GM18951 (cell line): Measurements from ENCODE around the gene DISC1.
"Not testable (repeated sequence)": the region's sequence is repeated elsewhere in the genome, so short reads cannot be mapped to it uniquely, and the experiment has no call there.

Source experiments
- POLR2A ChIP-seq: IDR thresholded peaks from 4 replicates; pipeline ENCODE4 v1.6.1; 2011; ENCODE audit warnings: mild to moderate bottlenecking; ENCODE audit not compliant: insufficient read length, insufficient read depth; ENCODE audit errors: extremely low read depth
- in situ Hi-C: fragments of 300-500 bp; cut with MboI; formaldehyde crosslinking; loops from one replicate; pipeline ENCODE4 v1.12.0; 2022; ENCODE audit warnings: low sequenced_read_pairs, mixed read lengths, inconsistent platforms; ENCODE audit not compliant: unreplicated experiment

DISC1 gene

DNA sequence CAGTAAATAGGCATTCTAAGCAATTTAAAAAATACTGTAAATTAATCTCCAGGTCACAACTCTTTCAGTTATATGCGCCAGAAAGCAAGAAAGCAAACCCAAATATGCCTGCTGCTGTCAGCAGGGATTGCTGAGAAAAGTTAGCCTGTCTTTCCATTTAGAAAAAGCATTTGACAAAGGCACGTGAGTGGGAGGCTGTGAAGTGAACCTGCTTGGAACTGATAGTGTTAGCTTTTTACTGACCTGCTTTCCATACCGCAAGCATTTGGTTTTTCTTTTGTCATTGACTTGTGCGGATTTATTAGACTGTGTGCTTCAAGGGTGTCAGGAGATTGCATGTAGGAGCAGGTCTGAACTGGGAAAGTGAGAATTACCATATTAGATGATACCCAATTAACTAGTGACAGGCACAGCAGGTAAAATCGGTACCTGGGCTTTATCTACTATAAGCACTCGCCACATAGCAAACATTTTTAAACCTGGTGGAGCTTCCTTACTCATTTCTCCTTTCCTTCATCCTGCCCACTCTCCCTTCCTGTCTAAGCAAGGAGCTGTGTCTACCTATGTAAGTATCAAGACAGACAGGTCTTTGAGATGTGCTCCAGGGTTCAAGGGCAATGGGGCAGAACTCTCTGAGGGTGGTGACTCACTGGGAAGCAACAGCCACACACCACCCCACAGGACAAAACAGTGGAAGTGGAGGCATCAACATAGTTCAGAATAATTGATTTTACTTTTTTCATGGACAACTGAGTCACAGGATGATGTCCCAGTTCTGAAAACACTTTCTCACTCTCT, 323.9 kb downstream of the DISC1 start:
- TF ChIP-seq POLR2A, result no peak
- in situ Hi-C loops, result no loop called here

DNA sequence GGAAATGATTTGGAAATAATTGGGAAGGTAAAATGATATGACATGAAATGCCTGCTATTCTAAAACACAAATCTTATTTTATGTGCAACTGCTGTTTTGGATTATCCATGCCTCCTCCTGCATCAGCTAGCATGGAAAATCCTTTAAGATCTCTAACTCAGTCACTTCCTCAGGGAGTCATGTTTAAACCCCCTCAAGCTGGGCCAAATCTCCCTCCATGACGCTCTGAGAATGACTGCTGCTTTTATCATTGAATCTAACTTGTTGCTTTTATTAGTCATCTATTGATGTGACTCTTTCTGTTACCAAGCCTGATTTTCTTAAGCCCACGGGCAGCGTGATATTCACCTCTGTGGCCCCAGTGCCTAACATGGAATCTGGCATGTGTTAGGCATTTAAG, 324.8 kb downstream of the DISC1 start:
- TF ChIP-seq POLR2A, result no peak
- in situ Hi-C loops, result no loop called here

DNA sequence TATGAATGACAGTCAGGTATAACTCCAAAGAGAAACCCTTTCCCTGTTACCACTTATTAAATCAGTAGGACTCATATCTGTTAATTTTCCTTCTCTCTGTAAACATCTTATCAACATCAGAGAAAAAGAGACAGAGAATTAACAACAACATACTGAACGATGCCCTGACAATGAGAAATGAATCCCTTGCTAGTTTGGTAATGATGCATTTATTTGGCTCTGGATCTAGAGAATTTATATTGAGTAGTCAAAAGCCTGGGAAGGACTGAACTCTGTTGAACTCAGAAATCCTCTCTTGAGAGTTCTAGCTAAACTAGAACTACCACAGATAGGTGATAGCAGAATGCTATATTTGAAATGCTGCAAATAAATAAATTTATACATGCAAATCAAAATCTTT, 325.6 kb downstream of the DISC1 start:
- in situ Hi-C loops, result no loop called here
- TF ChIP-seq POLR2A, result no peak

DNA sequence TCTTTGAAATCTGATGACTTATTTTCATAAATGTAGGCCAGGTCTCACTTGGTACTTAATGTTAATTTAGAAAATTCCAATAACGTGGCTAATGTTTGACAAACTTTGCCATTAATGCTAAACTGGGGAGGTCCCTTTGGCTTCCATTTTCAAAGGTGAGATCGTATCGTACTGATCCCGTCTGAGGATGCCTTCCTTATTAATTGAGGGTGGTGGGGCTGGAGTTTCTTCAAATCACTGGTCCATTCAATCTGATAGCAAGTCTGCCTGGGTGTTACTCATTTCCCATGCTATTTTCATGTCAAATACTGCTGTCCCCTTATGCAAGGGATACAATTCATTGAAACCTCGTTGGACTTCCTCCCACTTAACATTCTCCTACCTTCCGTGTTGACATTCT, 327.1 kb downstream of the DISC1 start:
- in situ Hi-C loops, result no loop called here
- no peak for TF ChIP-seq POLR2A

DNA sequence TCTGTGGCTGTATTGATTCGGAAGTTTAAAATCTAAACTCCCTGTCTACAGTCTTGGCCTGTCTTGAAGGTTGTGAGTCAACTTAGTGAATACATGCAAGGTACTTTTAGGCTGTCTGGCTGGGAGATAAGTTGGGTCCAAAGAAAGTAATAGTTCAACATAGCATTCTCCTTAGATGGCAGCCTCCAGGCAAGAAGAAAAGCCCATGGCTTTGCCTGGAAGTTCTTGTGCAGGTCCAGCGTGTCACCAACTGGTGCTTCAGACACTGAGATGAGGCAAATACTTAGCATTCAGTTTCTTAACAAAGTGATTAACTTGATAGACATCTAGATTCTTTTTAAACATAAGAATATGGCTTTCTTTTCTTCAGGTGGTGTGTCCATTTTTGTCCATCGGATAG, 328.2 kb downstream of the DISC1 start:
- no peak for TF ChIP-seq POLR2A
- in situ Hi-C loops, result no loop called here

DNA sequence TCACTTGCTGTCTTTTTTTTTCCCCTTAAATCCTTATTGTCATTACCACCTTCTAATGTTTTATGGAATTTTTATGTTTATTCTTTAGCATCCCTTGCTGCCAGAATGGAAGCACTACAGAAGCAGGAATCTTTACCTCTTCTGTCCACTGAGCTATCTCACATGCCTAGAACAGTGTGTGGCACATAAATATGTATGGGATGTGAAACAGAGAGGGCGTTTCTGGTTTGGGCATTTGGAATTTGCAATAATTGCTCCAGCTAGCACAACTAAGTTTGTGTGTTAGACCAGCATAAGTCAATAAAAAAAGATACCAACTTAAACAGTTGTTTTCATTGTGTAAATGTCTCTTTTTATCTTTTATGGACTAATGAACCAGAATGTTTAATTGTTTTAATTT, 330.8 kb downstream of the DISC1 start:
- no peak for TF ChIP-seq POLR2A
- in situ Hi-C loops, result no loop called here

DNA sequence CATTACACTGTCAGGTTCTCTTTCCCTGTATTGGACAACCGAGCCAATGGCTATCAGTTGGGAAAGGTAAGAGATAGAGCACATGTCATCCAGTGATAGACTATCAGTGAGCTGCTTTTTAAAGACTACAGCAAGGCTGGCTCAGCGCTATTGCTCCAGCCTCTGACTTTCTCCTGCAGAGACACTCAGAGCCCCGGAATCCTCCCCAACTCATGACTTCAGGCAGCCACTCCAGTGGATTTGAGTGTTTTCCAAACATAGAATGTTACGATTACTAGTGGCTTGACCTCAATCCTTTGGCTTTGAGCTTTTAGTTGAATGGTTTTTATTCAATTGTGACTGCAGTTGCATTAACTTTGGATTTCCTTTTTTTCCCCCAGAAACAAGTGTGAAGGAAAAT, 331.9 kb downstream of the DISC1 start:
- in situ Hi-C loops, result no loop called here
- no peak for TF ChIP-seq POLR2A

DNA sequence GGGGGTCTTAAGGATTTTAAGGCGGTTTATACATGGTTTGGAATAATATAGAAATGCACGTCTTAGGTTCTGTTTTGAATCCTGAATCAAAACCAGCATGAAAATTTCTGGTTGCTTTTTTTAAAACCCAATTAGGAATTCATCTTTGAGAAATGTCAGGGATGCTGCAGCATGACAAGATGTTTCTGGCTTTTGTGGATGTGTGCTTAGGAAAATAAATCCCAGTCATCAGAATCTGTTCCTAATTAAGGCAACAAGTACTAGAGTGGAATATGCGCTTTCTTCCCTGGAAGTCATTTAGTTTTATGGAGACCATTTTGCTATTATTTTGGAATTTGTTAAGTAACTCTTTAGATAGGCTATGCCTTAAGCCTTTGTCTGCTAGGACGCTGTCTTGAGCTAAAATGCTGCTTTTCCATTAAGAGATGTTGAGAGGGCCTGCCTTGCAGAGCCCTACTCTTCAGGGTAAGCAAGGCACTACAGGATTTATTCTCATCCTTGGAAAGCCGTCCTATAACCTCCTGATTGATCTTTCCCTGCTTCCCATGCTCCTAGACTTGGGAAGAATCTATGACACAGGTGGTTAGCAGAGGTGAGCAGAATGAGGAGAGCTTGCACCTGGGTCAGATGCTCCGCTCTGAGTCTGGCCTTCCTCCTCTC, 332.8 kb downstream of the DISC1 start:
- in situ Hi-C loops, result no loop called here
- TF ChIP-seq POLR2A, result no peak

DNA sequence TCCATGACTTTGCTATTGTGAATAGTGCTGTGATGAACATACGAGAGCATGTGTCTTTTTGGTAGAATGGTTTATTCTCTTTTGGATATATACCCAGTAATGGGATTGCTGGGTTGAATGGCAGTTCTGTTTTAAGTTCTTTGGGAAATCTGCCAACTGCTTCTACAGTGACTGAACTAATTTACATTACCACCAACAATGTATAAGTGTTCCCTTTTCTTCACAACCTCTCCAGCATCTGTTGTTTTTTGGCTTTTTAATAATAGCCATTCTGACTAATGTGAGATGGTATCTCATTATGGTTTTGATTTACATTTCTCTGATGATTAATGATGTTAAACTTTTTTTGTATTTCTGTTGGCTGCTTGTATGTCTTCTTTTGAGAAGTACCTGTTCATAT, 335.2 kb downstream of the DISC1 start:
- in situ Hi-C loops, result not testable (repeated sequence)

DNA sequence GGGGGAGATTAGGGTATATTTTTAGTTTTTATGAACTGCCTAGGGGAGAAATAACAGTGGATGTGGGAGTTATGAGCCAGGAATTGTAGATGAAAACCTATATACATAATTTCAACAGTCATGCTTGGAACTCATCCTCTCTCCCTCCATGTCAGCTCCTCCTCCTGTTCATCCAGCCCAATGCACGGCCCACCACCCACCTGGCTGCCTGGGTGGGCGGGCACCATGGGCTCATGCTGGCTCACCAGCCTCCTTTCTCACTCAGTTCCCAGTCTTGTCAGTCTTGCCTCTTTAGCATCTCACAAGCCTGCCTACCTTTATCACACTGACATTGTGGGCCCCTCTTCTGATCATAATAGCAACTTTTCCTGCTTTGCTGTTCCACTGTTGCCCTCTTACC, 336.0 kb downstream of the DISC1 start:
- in situ Hi-C loops, result no loop called here
- TF ChIP-seq POLR2A, result no peak

DNA sequence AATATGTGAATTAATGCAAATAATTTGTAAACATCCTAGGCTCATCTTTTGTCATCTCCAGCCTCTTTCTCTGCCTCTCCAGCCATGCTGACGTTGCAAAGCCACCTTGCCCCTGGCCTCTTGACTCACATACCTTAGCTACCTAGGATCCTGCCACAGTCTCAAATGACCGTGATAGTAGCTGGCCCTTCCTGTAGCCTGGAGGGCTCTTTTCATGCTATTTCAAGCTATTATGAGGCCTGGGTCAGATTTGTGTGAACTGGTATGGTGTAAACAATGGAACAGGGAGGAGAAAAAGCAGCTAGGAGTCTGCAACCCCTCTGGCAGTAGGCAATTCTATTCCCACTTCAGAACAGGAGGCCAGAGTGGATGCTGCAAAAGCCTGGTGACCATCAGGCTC, 337.7 kb downstream of the DISC1 start:
- in situ Hi-C loops, result no loop called here
- TF ChIP-seq POLR2A, result no peak

DNA sequence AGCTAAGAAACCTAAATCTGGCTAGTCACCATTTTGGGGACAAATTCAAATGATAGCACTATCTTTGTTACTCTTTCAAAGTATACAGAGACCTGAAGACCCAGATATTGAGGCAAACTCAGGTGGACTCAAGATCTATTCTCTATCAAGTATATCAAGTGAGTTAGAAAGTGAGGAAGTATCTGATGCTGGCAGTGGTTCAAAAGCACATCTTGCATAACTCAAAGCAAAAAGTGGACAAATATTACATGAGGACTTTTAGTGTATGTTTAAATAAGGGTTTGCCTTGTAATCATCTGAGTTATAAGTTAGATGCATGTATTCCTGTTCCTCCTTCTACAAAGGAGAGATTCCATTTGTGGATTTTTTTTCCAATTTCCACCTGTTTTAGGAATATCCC, 338.4 kb downstream of the DISC1 start:
- in situ Hi-C loops, result no loop called here
- TF ChIP-seq POLR2A, result no peak

DNA sequence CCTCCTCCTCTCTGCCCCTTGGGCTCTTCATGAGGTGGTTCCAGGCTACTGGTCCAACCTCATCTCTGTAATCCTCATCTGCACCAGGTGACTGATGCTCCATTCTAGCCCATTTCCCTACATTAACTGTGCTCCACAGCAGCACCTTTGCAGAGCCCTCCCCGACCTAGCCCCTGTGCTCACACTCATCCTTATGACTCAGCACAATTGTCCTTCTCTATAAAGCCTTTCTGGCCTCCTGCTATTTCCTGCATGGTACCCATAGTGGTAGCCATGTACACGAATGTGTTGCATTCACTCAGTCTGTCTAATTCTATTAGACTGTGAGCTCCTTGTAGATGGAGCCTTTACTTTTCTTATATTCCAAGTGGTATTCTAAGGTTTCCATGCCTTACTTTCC, 339.0 kb downstream of the DISC1 start:
- no peak for TF ChIP-seq POLR2A
- in situ Hi-C loops, result no loop called here

DNA sequence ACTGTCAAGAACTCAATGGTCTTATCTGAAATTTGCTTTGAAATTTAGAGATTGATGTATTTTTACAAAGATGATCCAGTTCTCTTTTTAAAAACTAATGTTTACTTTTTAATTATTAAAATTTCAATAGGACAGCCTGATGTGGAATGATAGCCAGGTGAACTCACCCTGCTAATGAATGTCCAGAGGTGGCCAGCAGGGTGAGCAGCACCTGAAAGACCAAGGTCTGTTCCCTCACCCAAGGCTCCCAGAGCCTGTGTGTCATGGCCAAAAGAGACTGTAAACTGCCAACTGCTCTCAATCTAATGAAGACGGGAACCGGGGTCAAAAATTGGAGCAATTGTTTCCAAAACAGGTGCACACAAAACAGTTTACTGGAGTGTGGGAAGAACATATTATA, 340.4 kb downstream of the DISC1 start:
- in situ Hi-C loops, result no loop called here

More for the DNA sequence above, 340.4 kb downstream of the DISC1 start:
- no peak for TF ChIP-seq POLR2A
